ENCODE data around the gene PDE6G.

PDE6G gene

DNA sequence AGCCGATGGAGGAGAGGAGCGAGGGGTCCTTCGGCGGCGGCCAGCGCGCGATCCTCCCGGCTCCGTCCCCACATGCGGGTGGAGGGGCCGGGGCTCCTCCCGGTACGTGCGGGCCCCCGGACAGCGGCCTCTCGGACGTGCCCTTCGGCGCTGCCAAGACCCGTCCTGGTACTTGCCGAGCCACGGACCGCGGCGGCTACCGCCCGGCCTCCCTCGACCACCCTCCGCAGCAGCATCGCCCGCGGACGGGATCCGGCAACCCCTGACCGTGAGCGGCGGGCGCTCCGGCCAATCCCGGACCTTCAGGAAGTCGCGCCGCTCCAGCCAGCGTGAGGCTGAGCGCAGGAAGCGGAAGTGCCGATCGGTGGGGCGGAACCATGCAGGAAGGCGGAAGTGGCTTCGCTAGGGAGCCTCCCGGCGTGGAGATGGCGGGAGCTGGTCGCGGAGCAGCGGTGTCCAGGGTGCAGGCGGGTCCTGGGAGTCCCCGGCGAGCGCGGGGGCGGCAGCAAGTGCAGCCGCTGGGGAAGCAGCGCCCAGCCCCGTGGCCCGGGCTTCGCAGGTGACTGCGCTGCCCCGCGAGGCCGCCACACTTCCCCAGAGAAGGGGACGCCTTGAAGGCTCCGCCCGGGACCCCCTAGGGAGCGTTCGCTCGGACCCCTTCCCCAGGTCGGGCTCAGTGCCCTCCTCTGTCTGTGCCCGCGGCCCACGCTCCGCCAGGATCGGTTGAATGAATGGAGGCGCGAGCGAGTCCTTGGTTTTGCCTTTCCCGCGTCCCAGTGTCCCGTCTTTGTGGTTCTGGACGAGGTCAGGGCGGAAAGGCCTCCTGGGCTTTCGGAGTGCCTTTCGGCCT lies 10.2 kb upstream of the PDE6G start, which contains the start of the genes CCDC137 and OXLD1 (continued):
- TF ChIP-seq KLF16 (tag by site-specific recombination; IDR thresholded peaks at IDR 0.05) (peak; percentile 24; the same call in 1 of the 2 replicates), ZNF37A (tag by site-specific recombination; IDR thresholded peaks at IDR 0.05) (no peak), KLF9 (tag by site-specific recombination; IDR thresholded peaks at IDR 0.05; ENCODE audit: low read depth) (0 out of 2 replicates have a peak, but pooled peaks have one; percentile 32), ZNF394 (tag by site-specific recombination; IDR thresholded peaks at IDR 0.05; ENCODE audit: borderline replicate concordance) (peak; percentile 42; the same call in 1 of the 2 replicates), ZNF341 (tag by site-specific recombination; IDR thresholded peaks at IDR 0.05; ENCODE audit: low read depth) (peak; percentile 88), IKZF3 (tag by site-specific recombination; IDR thresholded peaks at IDR 0.05) (0 out of 2 replicates have a peak, but pooled peaks have one; percentile 47), ZNF132 (tag by site-specific recombination; IDR thresholded peaks at IDR 0.05; ENCODE audit: borderline replicate concordance) (no peak), ZNF214 (tag by site-specific recombination; IDR thresholded peaks at IDR 0.05; ENCODE audit: borderline replicate concordance) (no peak), SP2 (tag by site-specific recombination; IDR thresholded peaks at IDR 0.05) (peak; percentile 99), ZBTB10 (tag by site-specific recombination; IDR thresholded peaks at IDR 0.05) (peak; percentile 37; the same call in 1 of the 2 replicates), OSR2 (tag by site-specific recombination; IDR thresholded peaks at IDR 0.05) (no peak), ZNF580 (tag by site-specific recombination; IDR thresholded peaks at IDR 0.05) (no peak), ZNF776 (tag by site-specific recombination; IDR thresholded peaks at IDR 0.05; ENCODE audit: borderline replicate concordance) (no peak), PRDM6 (tag by site-specific recombination; IDR thresholded peaks at IDR 0.05) (no peak), ZNF701 (tag by site-specific recombination; IDR thresholded peaks at IDR 0.05) (no peak), GLI2 (tag by site-specific recombination; IDR thresholded peaks at IDR 0.05; ENCODE audit: borderline replicate concordance, low read depth) (no peak)
- TF ChIP-seq, protein P1, sequence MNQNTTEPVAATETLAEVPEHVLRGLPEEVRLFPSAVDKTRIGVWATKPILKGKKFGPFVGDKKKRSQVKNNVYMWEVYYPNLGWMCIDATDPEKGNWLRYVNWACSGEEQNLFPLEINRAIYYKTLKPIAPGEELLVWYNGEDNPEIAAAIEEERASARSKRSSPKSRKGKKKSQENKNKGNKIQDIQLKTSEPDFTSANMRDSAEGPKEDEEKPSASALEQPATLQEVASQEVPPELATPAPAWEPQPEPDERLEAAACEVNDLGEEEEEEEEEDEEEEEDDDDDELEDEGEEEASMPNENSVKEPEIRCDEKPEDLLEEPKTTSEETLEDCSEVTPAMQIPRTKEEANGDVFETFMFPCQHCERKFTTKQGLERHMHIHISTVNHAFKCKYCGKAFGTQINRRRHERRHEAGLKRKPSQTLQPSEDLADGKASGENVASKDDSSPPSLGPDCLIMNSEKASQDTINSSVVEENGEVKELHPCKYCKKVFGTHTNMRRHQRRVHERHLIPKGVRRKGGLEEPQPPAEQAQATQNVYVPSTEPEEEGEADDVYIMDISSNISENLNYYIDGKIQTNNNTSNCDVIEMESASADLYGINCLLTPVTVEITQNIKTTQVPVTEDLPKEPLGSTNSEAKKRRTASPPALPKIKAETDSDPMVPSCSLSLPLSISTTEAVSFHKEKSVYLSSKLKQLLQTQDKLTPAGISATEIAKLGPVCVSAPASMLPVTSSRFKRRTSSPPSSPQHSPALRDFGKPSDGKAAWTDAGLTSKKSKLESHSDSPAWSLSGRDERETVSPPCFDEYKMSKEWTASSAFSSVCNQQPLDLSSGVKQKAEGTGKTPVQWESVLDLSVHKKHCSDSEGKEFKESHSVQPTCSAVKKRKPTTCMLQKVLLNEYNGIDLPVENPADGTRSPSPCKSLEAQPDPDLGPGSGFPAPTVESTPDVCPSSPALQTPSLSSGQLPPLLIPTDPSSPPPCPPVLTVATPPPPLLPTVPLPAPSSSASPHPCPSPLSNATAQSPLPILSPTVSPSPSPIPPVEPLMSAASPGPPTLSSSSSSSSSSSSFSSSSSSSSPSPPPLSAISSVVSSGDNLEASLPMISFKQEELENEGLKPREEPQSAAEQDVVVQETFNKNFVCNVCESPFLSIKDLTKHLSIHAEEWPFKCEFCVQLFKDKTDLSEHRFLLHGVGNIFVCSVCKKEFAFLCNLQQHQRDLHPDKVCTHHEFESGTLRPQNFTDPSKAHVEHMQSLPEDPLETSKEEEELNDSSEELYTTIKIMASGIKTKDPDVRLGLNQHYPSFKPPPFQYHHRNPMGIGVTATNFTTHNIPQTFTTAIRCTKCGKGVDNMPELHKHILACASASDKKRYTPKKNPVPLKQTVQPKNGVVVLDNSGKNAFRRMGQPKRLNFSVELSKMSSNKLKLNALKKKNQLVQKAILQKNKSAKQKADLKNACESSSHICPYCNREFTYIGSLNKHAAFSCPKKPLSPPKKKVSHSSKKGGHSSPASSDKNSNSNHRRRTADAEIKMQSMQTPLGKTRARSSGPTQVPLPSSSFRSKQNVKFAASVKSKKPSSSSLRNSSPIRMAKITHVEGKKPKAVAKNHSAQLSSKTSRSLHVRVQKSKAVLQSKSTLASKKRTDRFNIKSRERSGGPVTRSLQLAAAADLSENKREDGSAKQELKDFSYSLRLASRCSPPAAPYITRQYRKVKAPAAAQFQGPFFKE (tag by site-specific recombination; IDR thresholded peaks at IDR 0.05; ENCODE audit: borderline replicate concordance): no peak
